Prostate gland (tissue), 2 donors: ENCODE measurements around the gene ADPRS.

Source experiments
- CTCF ChIP-seq, 4 experiments: fragments of 200-600 bp in 2 of 4; fragments of 450-650 bp in 2 of 4; sonication (generic) in 2 of 4; IDR thresholded peaks; 1 replicate in 3 of 4; 2 replicates in 1 of 4; pipeline ENCODE4 v1.5.1; 2016 to 2019; ENCODE audit warnings: antibody characterized with exemption in 4 of 4, mild to moderate bottlenecking in 2 of 4, moderate library complexity in 2 of 4
- POLR2AphosphoS5 ChIP-seq: sonication (generic); formaldehyde crosslinking; IDR thresholded peaks from one replicate; pipeline ENCODE4 v1.6.1; 2017; ENCODE audit warnings: antibody characterized with exemption

GRCh38 chr1:36116901-36117300, 28.2 kb downstream of the ADPRS start:
- TF ChIP-seq CTCF (IDR thresholded peaks at IDR 0.05) (no peak), POLR2AphosphoS5 (no peak)
